ENCODE results near the gene CTIF. TPM values are rescaled to one million over a fixed set of nuclear protein-coding genes. Genes with fewer than 3 reads are reported as not detected.
A peak's percentile ranks its signal among the peaks of the same experiment; 100 is the strongest.

The CTIF gene
- polyA plus RNA-seq, 3 donors, result 0.38 to 8.7 (median 1.2) TPM

GRCh38 chr18:48828194-48828545 is 289.3 kb downstream of the CTIF start:
- Histone ChIP-seq H3K9ac (ENCODE audit: insufficient read depth, low read length, poor library complexity, severe bottlenecking) (no peak overlapping the region), H3K27me3 (ENCODE audit: control insufficient read depth in 2 of 2, insufficient read depth in 2 of 2, low read length in 2 of 2) (no peaks in the 10 kb centered on the region), H4K20me1 (ENCODE audit: insufficient read depth, low read length) (no peaks in the 10 kb centered on the region), H3K27ac (ENCODE audit: low read depth in 1 of 2, low read length in 2 of 2) (no peak overlapping the region), H3K4me1 (ENCODE audit: control insufficient read depth in 1 of 2, insufficient read depth in 2 of 2, low read length in 2 of 2) (peaks cover 11 to 17% of the 10 kb centered on the region in 2 donors), H3K4me2 (replicated peaks; ENCODE audit: extremely low read depth, low read length, poor library complexity, severe bottlenecking) (no peak overlapping the region), H2AFZ (ENCODE audit: insufficient read depth, low read depth, low read length, poor library complexity, severe bottlenecking) (no peak overlapping the region), H3K79me2 (ENCODE audit: insufficient read depth, low read length) (no peaks in the 10 kb centered on the region), H3K36me3 (replicated peaks in 1 of 2; ENCODE audit: control insufficient read depth in 1 of 2, insufficient read depth in 2 of 2, low read length in 2 of 2) (no peaks in the 10 kb centered on the region), H3K4me3 (replicated peaks in 1 of 3; ENCODE audit: low read depth in 2 of 3, low read length in 3 of 3) (no peak overlapping the region), H3K9me3 (replicated peaks in 1 of 2; ENCODE audit: control insufficient read depth in 1 of 2, insufficient read depth in 1 of 2, low read length in 2 of 2) (no peaks in the 10 kb centered on the region)
- no peak for TF ChIP-seq CTCF (IDR thresholded peaks at IDR 0.05)
- peaks cover 3 to 7% (median 4%) of the 10 kb centered on the region in 7 donors for H3K9me3 Mint-ChIP-seq
- H3K27me3 Mint-ChIP-seq (ENCODE audit: low read depth in 3 of 3), result peaks cover 3 to 10% (median 5%) of the 10 kb centered on the region in 3 donors
- peaks cover 30 to 45% of the 10 kb centered on the region in 2 donors for H3K36me3 Mint-ChIP-seq
- no peak overlapping the region for H3K27ac Mint-ChIP-seq
- intact Hi-C loops (cut with micrococcal nuclease), result no loop called here
- no peak for DNase-seq
- no CpG with 5 or more reads among the region's 3 CpGs for WGBS (ENCODE audit: insufficient coverage)
- peaks cover 25% of the 10 kb centered on the region for H3K4me1 Mint-ChIP-seq
- no peak overlapping the region for H3K4me3 Mint-ChIP-seq

- intact Hi-C loops (cut with micrococcal nuclease), result no loop called here
Observed at GRCh38 chr18:48828691-48829442, 290.0 kb downstream of the CTIF start.

More at GRCh38 chr18:48828691-48829442, 290.0 kb downstream of the CTIF start:
- no peak overlapping the region for H3K9ac ChIP-seq (ENCODE audit: insufficient read depth, low read length, poor library complexity, severe bottlenecking)
- H3K27me3 Mint-ChIP-seq (ENCODE audit: low read depth in 3 of 3), result peaks cover 3 to 10% (median 5%) of the 10 kb centered on the region in 3 donors
- H3K36me3 ChIP-seq (replicated peaks in 1 of 2; ENCODE audit: control insufficient read depth in 1 of 2, insufficient read depth in 2 of 2, low read length in 2 of 2), result no peaks in the 10 kb centered on the region
- H3K9me3 ChIP-seq (replicated peaks in 1 of 2; ENCODE audit: control insufficient read depth in 1 of 2, insufficient read depth in 1 of 2, low read length in 2 of 2), result no peaks in the 10 kb centered on the region
- H3K4me1 ChIP-seq (ENCODE audit: control insufficient read depth in 1 of 2, insufficient read depth in 2 of 2, low read length in 2 of 2), result peaks cover 18 to 24% of the 10 kb centered on the region in 2 donors
- peaks cover 32% of the 10 kb centered on the region for H3K4me1 Mint-ChIP-seq
- no peak for DNase-seq
- H3K9me3 Mint-ChIP-seq, result peaks cover 0 to 3% (median under 1%) of the 10 kb centered on the region in 7 donors
- no peak overlapping the region for H3K4me3 Mint-ChIP-seq
- no peaks in the 10 kb centered on the region for H3K27me3 ChIP-seq (ENCODE audit: control insufficient read depth in 2 of 2, insufficient read depth in 2 of 2, low read length in 2 of 2)
- no peak overlapping the region for H3K4me2 ChIP-seq (replicated peaks; ENCODE audit: extremely low read depth, low read length, poor library complexity, severe bottlenecking)
- H3K79me2 ChIP-seq (ENCODE audit: insufficient read depth, low read length), result no peaks in the 10 kb centered on the region
- H2AFZ ChIP-seq (ENCODE audit: insufficient read depth, low read depth, low read length, poor library complexity, severe bottlenecking), result no peak overlapping the region
- peaks cover 23 to 40% of the 10 kb centered on the region in 2 donors for H3K36me3 Mint-ChIP-seq
- H3K4me3 ChIP-seq (replicated peaks in 1 of 3; ENCODE audit: low read depth in 2 of 3, low read length in 3 of 3), result no peak overlapping the region
- no peaks in the 10 kb centered on the region for H4K20me1 ChIP-seq (ENCODE audit: insufficient read depth, low read length)
- no peak for TF ChIP-seq CTCF (IDR thresholded peaks at IDR 0.05)
- no peak overlapping the region for H3K27ac ChIP-seq (ENCODE audit: low read depth in 1 of 2, low read length in 2 of 2)
- WGBS (ENCODE audit: insufficient coverage), result 71% methylated on average over 4 of the region's 15 CpGs
- peak overlapping the region in 1 of 7 donors; percentile 52 for H3K27ac Mint-ChIP-seq
